ENCODE results near the gene NPR2. TPM values are rescaled to one million over a fixed set of nuclear protein-coding genes. Genes with fewer than 3 reads are reported as not detected.

The NPR2 gene
- total RNA-seq, 1 experiment from 2014 or later = 10.1 TPM

- POLR2A ChIA-PET = interaction anchor here (1.2 kb wide), 1 partner anchor 17 kb away, joined by 4 read pairs; the partner anchor contains the start of gene HINT2
- ATAC-seq (no peak), DNase-seq (ENCODE audit: low spot score) (no peak)
- Mint-ChIP-seq H3K27me3 (ENCODE audit: low read depth) (no peaks in the 10 kb centered on the region), H3K36me3 (no peaks in the 10 kb centered on the region; the same call in 1 of the 2 replicates), H3K9me3 (no peaks in the 10 kb centered on the region), H3K4me3 (no peak overlapping the region), H3K27ac (no peak overlapping the region), H3K4me1 (peaks cover 6% of the 10 kb centered on the region)
- TF ChIP-seq NFATC4 (CRISPR knock-in tag; IDR thresholded peaks at IDR 0.05) = no peak
- TF ChIP-seq, protein P1, sequence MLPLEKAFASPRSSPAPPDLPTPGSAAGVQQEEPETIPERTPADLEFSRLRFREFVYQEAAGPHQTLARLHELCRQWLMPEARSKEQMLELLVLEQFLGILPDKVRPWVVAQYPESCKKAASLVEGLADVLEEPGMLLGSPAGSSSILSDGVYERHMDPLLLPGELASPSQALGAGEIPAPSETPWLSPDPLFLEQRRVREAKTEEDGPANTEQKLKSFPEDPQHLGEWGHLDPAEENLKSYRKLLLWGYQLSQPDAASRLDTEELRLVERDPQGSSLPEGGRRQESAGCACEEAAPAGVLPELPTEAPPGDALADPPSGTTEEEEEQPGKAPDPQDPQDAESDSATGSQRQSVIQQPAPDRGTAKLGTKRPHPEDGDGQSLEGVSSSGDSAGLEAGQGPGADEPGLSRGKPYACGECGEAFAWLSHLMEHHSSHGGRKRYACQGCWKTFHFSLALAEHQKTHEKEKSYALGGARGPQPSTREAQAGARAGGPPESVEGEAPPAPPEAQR (CRISPR knock-in tag; IDR thresholded peaks at IDR 0.05) = no peak
- CTCF ChIA-PET = interaction anchor here (1.0 to 1.8 kb wide), 5 partner anchors 17 to 85 kb away, joined by 3 to 6 read pairs (median 6); partner anchors contain the start of gene HINT2
Measured at GRCh38 chr9:35797311-35798109, 6.1 kb downstream of the NPR2 start.

DNA sequence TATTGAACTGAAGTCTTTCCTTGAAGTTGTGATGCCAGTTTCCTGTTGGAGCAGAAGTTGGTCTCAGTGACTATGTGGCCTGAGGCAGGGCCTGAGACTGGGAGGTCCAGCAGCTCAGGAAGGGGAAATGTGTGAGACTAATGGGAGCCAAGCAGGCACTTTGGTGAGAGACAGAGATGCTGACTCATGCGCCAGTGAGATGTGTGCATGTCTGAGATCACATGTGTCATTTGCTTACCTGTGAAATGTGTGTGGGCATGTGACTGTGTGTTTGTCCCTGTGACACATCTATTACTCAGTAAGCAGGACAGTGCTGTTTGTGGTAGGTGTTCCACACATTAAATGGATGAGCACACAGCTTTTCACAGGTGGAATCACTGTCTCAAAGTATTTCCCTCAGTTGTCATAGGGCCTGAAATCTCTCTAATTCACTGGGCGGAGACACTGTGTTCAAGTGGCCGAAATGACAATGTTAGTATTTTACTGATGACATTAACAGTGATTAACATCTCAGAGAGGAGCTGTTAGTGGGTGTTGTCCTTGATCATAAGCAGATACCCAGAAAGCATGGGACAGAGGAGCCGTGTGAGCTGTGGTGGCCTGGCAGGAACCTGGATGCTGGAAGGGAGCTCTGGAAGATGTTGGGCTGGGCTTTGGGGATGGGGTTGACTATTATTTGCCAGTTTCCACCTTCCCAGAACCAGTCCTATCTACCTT, 7.4 kb downstream of the NPR2 start:
- POLR2A ChIA-PET = interaction anchor here (1.3 kb wide), 1 partner anchor 13 kb away, joined by 3 read pairs; the partner anchor contains the start of gene SPAG8
- no peak overlapping the region for H3K27ac Mint-ChIP-seq
- ATAC-seq = no peak

More for the DNA sequence above, 7.4 kb downstream of the NPR2 start:
- Mint-ChIP-seq H3K9me3 (no peaks in the 10 kb centered on the region), H3K27me3 (ENCODE audit: low read depth) (no peaks in the 10 kb centered on the region), H3K4me3 (no peak overlapping the region), H3K4me1 (peaks cover 4% of the 10 kb centered on the region), H3K36me3 (peaks cover 3% of the 10 kb centered on the region)
- TF ChIP-seq HMGA2 (CRISPR knock-in tag; IDR thresholded peaks at IDR 0.05) (no peak), NFE2L1 (CRISPR knock-in tag; IDR thresholded peaks at IDR 0.05) (no peak), HMGXB4 (CRISPR knock-in tag; IDR thresholded peaks at IDR 0.05) (no peak), ZNF232 (CRISPR knock-in tag; IDR thresholded peaks at IDR 0.05) (no peak), NR1H2 (CRISPR knock-in tag; IDR thresholded peaks at IDR 0.05) (no peak), KAT7 (CRISPR knock-in tag; IDR thresholded peaks at IDR 0.05; ENCODE audit: borderline replicate concordance) (no peak), SMAD4 (CRISPR knock-in tag; IDR thresholded peaks at IDR 0.05) (no peak)
- TF ChIP-seq, protein P2, sequence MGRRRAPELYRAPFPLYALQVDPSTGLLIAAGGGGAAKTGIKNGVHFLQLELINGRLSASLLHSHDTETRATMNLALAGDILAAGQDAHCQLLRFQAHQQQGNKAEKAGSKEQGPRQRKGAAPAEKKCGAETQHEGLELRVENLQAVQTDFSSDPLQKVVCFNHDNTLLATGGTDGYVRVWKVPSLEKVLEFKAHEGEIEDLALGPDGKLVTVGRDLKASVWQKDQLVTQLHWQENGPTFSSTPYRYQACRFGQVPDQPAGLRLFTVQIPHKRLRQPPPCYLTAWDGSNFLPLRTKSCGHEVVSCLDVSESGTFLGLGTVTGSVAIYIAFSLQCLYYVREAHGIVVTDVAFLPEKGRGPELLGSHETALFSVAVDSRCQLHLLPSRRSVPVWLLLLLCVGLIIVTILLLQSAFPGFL (CRISPR knock-in tag; IDR thresholded peaks at IDR 0.05; ENCODE audit: borderline replicate concordance) = no peak
- TF ChIP-seq, protein P3, sequence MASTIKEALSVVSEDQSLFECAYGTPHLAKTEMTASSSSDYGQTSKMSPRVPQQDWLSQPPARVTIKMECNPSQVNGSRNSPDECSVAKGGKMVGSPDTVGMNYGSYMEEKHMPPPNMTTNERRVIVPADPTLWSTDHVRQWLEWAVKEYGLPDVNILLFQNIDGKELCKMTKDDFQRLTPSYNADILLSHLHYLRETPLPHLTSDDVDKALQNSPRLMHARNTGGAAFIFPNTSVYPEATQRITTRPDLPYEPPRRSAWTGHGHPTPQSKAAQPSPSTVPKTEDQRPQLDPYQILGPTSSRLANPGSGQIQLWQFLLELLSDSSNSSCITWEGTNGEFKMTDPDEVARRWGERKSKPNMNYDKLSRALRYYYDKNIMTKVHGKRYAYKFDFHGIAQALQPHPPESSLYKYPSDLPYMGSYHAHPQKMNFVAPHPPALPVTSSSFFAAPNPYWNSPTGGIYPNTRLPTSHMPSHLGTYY (CRISPR knock-in tag; IDR thresholded peaks at IDR 0.05) = no peak
- TF ChIP-seq, protein P4, sequence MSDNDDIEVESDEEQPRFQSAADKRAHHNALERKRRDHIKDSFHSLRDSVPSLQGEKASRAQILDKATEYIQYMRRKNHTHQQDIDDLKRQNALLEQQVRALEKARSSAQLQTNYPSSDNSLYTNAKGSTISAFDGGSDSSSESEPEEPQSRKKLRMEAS (CRISPR knock-in tag; IDR thresholded peaks at IDR 0.05) = no peak
- TF ChIP-seq, protein P5, sequence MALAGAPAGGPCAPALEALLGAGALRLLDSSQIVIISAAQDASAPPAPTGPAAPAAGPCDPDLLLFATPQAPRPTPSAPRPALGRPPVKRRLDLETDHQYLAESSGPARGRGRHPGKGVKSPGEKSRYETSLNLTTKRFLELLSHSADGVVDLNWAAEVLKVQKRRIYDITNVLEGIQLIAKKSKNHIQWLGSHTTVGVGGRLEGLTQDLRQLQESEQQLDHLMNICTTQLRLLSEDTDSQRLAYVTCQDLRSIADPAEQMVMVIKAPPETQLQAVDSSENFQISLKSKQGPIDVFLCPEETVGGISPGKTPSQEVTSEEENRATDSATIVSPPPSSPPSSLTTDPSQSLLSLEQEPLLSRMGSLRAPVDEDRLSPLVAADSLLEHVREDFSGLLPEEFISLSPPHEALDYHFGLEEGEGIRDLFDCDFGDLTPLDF (CRISPR knock-in tag; IDR thresholded peaks at IDR 0.05) = no peak
- DNase-seq (ENCODE audit: low spot score) = no peak
- CTCF ChIA-PET = interaction anchor here (1.1 to 1.8 kb wide), 3 partner anchors 9 to 104 kb away, joined by 3 to 8 read pairs (median 6); partner anchors contain the start of gene HINT2

All from WTC11 (cell line).